GM21786 (cell line): Measurements from ENCODE around the gene RAB20.
"Not testable (repeated sequence)": the region's sequence is repeated elsewhere in the genome, so short reads cannot be mapped to it uniquely, and the experiment has no call there.

Experiments
- ATAC-seq: cut with Tn5 transposase; IDR thresholded peaks from one replicate; pipeline ENCODE4 v1.9.1; 2021; ENCODE audit not compliant: unreplicated experiment

RAB20 gene

GRCh38 chr13:110576070-110576394 is 14.5 kb upstream of the RAB20 start:
- no peak for ATAC-seq

GRCh38 chr13:110575322-110576069 is 14.0 kb upstream of the RAB20 start:
- peak; percentile 87 for ATAC-seq

- no peak for ATAC-seq
Observed at GRCh38 chr13:110574161-110574560, 12.6 kb upstream of the RAB20 start.

GRCh38 chr13:110572778-110573118 is 11.2 kb upstream of the RAB20 start:
- ATAC-seq = no peak

GRCh38 chr13:110571896-110572777 is 10.6 kb upstream of the RAB20 start:
- no peak for ATAC-seq

- no peak for ATAC-seq
Observed at GRCh38 chr13:110570886-110571285, 9.4 kb upstream of the RAB20 start.

- not testable (repeated sequence) for ATAC-seq
Observed at GRCh38 chr13:110569962-110570361, 8.4 kb upstream of the RAB20 start.

GRCh38 chr13:110568612-110569011 is 7.1 kb upstream of the RAB20 start:
- no peak for ATAC-seq

- ATAC-seq = no peak
Observed at GRCh38 chr13:110566171-110566570, 4.6 kb upstream of the RAB20 start.

GRCh38 chr13:110565296-110565695 is 3.8 kb upstream of the RAB20 start:
- ATAC-seq = no peak

- ATAC-seq = no peak
Observed at GRCh38 chr13:110564472-110564985, 3.0 kb upstream of the RAB20 start.

GRCh38 chr13:110563463-110563774 is 1.9 kb upstream of the RAB20 start:
- ATAC-seq = no peak

- no peak for ATAC-seq
Observed at GRCh38 chr13:110562696-110563462, 1.4 kb upstream of the RAB20 start.

- no peak for ATAC-seq
Observed at GRCh38 chr13:110562036-110562597, 595 bp upstream of the RAB20 start.

GRCh38 chr13:110560601-110561343 is 750 bp downstream of the RAB20 start:
- peak; percentile 27 for ATAC-seq

- ATAC-seq = no peak
Observed at GRCh38 chr13:110559986-110560385, 1.5 kb downstream of the RAB20 start.

- ATAC-seq = no peak
Observed at GRCh38 chr13:110559429-110559943, 2.0 kb downstream of the RAB20 start.

- no peak for ATAC-seq
Observed at GRCh38 chr13:110557610-110558305, 3.8 kb downstream of the RAB20 start.

GRCh38 chr13:110557082-110557481 is 4.4 kb downstream of the RAB20 start:
- ATAC-seq = no peak

- no peak for ATAC-seq
Observed at GRCh38 chr13:110556224-110556606, 5.3 kb downstream of the RAB20 start.
